WTC11 (cell line): ENCODE measurements around the gene DENND11. TPM values are rescaled to one million over a fixed set of nuclear protein-coding genes. Genes with fewer than 3 reads are reported as not detected.

Experiments
- ATAC-seq: fragments of 200-7000 bp; cut with Tn5 transposase; 2 replicates; pipeline ENCODE4 v1.10.0; 2021; ENCODE audit warnings: mild to moderate bottlenecking, moderate library complexity
- CTCF ChIA-PET: fragments of 300-600 bp; sonication (Branson Sonifier 250); formaldehyde crosslinking; loops from one replicate; lab custom pipeline; 2021; ENCODE audit warnings: antibody characterized with exemption; lab: Charles Lee
- POLR2A ChIA-PET: fragments of 350-600 bp; sonication (Branson Sonifier 250); formaldehyde crosslinking; loops from one replicate; lab custom pipeline; 2021; ENCODE audit warnings: antibody characterized with exemption; lab: Charles Lee
- DNase-seq: peaks from one replicate; pipeline ENCODE4 v3.0.0; 2021; ENCODE audit warnings: low spot score
- H3K27ac Mint-ChIP-seq: 2 replicates; pipeline ENCODE4 v1.8.0; 2021; ENCODE audit warnings: mixed read lengths
- H3K27me3 Mint-ChIP-seq: 2 replicates; pipeline ENCODE4 v1.8.0; 2021; ENCODE audit warnings: low read depth, mild to moderate bottlenecking, moderate library complexity, mixed read lengths
- H3K36me3 Mint-ChIP-seq: 2 replicates; pipeline ENCODE4 v1.8.0; 2021; ENCODE audit warnings: mixed read lengths
- H3K4me1 Mint-ChIP-seq: 2 replicates; pipeline ENCODE4 v1.8.0; 2022; ENCODE audit warnings: mixed read lengths
- H3K4me3 Mint-ChIP-seq: 2 replicates; pipeline ENCODE4 v1.8.0; 2021; ENCODE audit warnings: mild to moderate bottlenecking, moderate library complexity, mixed read lengths
- H3K9me3 Mint-ChIP-seq: 2 replicates; pipeline ENCODE4 v1.8.0; 2021; ENCODE audit warnings: mixed read lengths
- CREB1 ChIP-seq: sonication (generic); formaldehyde crosslinking; IDR thresholded peaks from 2 replicates; pipeline ENCODE4 v1.8.0; 2023; ENCODE audit warnings: mild to moderate bottlenecking, missing genetic modification reagents
- EMX1 ChIP-seq: fragments of 250-450 bp; sonication (Bioruptor Pico); IDR thresholded peaks from 2 replicates; pipeline ENCODE4 v1.8.0; 2021; ENCODE audit warnings: mild to moderate bottlenecking
- IRF2 ChIP-seq: sonication (generic); formaldehyde crosslinking; IDR thresholded peaks from 2 replicates; pipeline ENCODE4 v1.8.0; 2022; ENCODE audit warnings: low read depth, missing genetic modification reagents, borderline replicate concordance
- KAT7 ChIP-seq: sonication (generic); formaldehyde crosslinking; IDR thresholded peaks from 2 replicates; pipeline ENCODE4 v1.8.1; 2023; ENCODE audit warnings: missing genetic modification reagents, mild to moderate bottlenecking, borderline replicate concordance
- NFYB ChIP-seq: sonication (generic); formaldehyde crosslinking; conservative IDR thresholded peaks from 2 replicates; pipeline ENCODE4 v1.8.0; 2022; ENCODE audit warnings: low read depth, missing genetic modification reagents
- ZNF317 ChIP-seq: sonication (generic); formaldehyde crosslinking; IDR thresholded peaks from 2 replicates; pipeline ENCODE4 v1.8.1; 2023; ENCODE audit warnings: low read depth, mild to moderate bottlenecking, moderate library complexity, missing genetic modification reagents, borderline replicate concordance
- total RNA-seq: library from RNA; stranded (reverse); gene quantifications from 3 replicates; pipeline ENCODE4 v1.2.3, GENCODE V29; 2021
- TF ChIP-seq, protein P1 (sequence below): fragments of 250-450 bp; sonication (Bioruptor Pico); IDR thresholded peaks from 2 replicates; pipeline ENCODE4 v1.9.0; 2021; ENCODE audit warnings: mild to moderate bottlenecking, borderline replicate concordance
- TF ChIP-seq, protein P2 (sequence below): fragments of 250-450 bp; sonication (Bioruptor Pico); conservative IDR thresholded peaks from 2 replicates; pipeline ENCODE4 v1.9.0; 2021; ENCODE audit warnings: mild to moderate bottlenecking
- TF ChIP-seq, protein P3 (sequence below): fragments of 250-450 bp; sonication (Bioruptor Pico); IDR thresholded peaks from 2 replicates; pipeline ENCODE4 v1.9.0; 2021; ENCODE audit warnings: mild to moderate bottlenecking
- TF ChIP-seq, protein P4 (sequence below): fragments of 200-600 bp; IDR thresholded peaks from 2 replicates; pipeline ENCODE4 v1.8.0; 2022; ENCODE audit warnings: antibody characterized with exemption

DENND11 gene
- total RNA-seq, 1 experiment from 2014 or later, result 22.1 TPM

DNA sequence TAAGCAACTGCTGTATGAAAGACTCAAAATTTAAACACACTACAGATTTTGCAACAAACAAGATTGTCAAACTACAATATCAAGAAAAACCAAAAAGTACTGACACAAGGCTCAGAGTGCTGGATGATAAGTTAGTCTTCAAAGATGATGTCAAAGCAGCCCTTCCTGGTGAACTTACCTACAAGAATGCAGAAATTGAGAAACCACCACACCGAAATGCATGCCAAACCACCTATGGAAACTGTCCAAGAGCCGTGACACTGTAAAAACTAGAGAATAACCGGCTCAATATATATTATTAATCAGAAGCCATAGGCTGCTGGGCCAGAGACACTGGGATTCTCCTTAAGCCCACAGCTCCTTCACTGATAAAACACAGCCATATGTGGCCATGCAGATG, 25.3 kb downstream of the DENND11 start:
- TF ChIP-seq ZNF317 (CRISPR knock-in tag), result no peak
- TF ChIP-seq NFYB (CRISPR knock-in tag), result no peak
- TF ChIP-seq, protein P1, sequence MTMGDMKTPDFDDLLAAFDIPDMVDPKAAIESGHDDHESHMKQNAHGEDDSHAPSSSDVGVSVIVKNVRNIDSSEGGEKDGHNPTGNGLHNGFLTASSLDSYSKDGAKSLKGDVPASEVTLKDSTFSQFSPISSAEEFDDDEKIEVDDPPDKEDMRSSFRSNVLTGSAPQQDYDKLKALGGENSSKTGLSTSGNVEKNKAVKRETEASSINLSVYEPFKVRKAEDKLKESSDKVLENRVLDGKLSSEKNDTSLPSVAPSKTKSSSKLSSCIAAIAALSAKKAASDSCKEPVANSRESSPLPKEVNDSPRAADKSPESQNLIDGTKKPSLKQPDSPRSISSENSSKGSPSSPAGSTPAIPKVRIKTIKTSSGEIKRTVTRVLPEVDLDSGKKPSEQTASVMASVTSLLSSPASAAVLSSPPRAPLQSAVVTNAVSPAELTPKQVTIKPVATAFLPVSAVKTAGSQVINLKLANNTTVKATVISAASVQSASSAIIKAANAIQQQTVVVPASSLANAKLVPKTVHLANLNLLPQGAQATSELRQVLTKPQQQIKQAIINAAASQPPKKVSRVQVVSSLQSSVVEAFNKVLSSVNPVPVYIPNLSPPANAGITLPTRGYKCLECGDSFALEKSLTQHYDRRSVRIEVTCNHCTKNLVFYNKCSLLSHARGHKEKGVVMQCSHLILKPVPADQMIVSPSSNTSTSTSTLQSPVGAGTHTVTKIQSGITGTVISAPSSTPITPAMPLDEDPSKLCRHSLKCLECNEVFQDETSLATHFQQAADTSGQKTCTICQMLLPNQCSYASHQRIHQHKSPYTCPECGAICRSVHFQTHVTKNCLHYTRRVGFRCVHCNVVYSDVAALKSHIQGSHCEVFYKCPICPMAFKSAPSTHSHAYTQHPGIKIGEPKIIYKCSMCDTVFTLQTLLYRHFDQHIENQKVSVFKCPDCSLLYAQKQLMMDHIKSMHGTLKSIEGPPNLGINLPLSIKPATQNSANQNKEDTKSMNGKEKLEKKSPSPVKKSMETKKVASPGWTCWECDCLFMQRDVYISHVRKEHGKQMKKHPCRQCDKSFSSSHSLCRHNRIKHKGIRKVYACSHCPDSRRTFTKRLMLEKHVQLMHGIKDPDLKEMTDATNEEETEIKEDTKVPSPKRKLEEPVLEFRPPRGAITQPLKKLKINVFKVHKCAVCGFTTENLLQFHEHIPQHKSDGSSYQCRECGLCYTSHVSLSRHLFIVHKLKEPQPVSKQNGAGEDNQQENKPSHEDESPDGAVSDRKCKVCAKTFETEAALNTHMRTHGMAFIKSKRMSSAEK (CRISPR knock-in tag), result no peak
- TF ChIP-seq EMX1 (CRISPR knock-in tag), result no peak
- TF ChIP-seq KAT7, result no peak
- TF ChIP-seq, protein P2, sequence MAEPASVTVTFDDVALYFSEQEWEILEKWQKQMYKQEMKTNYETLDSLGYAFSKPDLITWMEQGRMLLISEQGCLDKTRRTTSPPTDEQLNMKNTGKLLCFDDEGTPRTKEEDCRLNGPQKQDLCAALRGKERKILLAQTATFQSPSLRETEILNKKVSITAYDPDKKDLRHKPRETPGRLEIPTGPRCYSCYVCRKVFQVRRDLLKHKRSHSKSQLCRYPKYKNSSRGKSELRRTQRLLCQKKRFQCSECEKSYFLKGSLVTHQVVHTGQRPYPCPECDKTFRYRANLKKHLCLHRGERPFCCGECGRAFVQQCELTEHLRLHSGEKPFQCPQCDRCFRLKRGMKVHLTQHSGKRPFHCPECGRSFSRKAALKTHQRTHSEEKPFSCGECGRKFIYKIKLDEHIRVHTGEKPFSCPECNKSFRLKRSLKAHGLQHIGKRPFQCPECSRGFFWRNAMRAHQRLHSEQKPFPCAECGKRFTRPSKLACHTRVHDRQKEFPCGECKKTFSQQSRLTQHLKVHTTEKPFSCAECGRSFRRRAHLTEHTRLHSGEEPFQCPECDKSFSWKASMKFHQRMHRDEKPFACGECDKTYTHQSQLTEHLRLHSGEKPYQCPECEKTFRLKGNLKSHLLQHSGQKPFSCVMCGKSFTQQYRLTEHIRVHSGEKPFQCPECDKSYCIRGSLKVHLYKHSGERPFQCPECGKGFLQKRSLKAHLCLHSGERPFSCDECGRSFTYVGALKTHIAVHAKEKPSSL (CRISPR knock-in tag), result no peak
- Mint-ChIP-seq H3K27me3 (no peaks in the 10 kb centered on the region), H3K9me3 (peaks cover 10% of the 10 kb centered on the region), H3K36me3 (peaks cover 22% of the 10 kb centered on the region), H3K4me1 (peaks cover 7% of the 10 kb centered on the region), H3K4me3 (no peak overlapping the region), H3K27ac (no peak overlapping the region)
- POLR2A ChIA-PET, result no interaction called here
- CTCF ChIA-PET, result no interaction called here
- ATAC-seq, result no peak
- DNase-seq, result no peak

DNA sequence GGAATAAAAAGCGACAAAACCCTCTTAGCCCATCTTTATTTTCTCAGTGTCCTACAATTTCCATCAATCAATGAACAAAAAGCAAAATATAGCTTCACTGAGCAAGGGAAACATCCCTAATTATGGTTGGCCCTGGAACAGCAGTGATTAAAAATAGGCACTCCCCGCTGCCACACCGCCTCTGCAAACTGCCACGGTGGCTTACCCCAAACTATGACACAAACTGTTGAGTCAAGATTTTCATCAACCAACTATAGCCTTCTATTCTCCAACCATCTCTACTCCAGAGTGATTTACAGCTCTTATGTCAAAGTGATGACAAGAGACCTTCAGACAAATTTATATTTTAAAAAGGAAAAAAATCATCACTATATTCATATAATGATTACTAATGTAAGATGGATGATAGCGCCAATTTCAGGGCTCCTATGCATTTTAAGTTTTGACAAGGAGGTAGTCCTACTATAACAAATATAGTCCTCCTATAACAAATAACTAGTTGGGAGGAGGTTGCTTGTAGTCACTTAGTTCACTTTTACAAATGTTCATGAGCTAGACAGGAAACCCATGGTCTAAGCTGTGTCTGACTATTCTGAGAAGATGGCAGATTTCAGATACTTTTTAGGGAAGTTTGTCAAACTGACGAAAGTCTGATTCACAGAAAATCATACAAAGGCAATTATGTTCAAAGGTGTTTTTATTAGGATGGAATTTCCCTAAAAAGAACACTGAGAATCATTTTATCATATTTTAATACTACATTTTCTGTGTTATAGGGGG, 26.3 kb downstream of the DENND11 start:
- ATAC-seq (no peak), DNase-seq (no peak)
- Mint-ChIP-seq H3K36me3 (peaks cover 29% of the 10 kb centered on the region), H3K4me1 (peaks cover 7% of the 10 kb centered on the region), H3K9me3 (peaks cover 10% of the 10 kb centered on the region), H3K27ac (no peak overlapping the region), H3K4me3 (no peak overlapping the region), H3K27me3 (no peaks in the 10 kb centered on the region)
- no peak for TF ChIP-seq CREB1
- TF ChIP-seq, protein P3, sequence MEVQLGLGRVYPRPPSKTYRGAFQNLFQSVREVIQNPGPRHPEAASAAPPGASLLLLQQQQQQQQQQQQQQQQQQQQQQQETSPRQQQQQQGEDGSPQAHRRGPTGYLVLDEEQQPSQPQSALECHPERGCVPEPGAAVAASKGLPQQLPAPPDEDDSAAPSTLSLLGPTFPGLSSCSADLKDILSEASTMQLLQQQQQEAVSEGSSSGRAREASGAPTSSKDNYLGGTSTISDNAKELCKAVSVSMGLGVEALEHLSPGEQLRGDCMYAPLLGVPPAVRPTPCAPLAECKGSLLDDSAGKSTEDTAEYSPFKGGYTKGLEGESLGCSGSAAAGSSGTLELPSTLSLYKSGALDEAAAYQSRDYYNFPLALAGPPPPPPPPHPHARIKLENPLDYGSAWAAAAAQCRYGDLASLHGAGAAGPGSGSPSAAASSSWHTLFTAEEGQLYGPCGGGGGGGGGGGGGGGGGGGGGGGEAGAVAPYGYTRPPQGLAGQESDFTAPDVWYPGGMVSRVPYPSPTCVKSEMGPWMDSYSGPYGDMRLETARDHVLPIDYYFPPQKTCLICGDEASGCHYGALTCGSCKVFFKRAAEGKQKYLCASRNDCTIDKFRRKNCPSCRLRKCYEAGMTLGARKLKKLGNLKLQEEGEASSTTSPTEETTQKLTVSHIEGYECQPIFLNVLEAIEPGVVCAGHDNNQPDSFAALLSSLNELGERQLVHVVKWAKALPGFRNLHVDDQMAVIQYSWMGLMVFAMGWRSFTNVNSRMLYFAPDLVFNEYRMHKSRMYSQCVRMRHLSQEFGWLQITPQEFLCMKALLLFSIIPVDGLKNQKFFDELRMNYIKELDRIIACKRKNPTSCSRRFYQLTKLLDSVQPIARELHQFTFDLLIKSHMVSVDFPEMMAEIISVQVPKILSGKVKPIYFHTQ (CRISPR knock-in tag), result no peak
- ChIA-PET CTCF (interaction anchor here (0.6 to 3.0 kb wide), 6 partner anchors 13 to 386 kb away, joined by 3 to 26 read pairs (median 8); partner anchors contain the start of gene SSBP1), POLR2A (no interaction called here)

DNA sequence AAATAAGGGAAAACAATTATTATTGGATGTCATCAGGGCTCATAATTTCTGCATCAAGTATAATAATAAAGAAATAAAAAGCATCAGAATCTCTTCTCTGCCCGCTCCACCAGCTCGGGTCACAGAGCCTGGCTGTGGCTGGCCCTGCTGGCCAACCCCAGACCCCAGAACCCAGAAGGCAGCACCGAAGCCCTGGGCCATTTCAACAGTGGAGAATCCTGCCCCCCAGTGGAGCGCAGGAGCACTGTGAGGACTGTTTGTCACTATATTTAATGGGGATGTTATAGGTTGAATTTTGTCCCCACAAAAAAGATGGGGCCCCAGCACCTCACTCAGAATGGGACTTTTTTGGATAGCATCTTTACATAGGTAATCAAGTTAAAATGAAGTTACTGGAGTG, 27.3 kb downstream of the DENND11 start:
- Mint-ChIP-seq H3K27ac (no peak overlapping the region; the same call in 1 of the 2 replicates), H3K9me3 (peaks cover 10% of the 10 kb centered on the region)
- POLR2A ChIA-PET, result no interaction called here

More for the DNA sequence above, 27.3 kb downstream of the DENND11 start:
- Mint-ChIP-seq H3K27me3 (no peaks in the 10 kb centered on the region), H3K36me3 (peaks cover 34% of the 10 kb centered on the region), H3K4me3 (no peak overlapping the region), H3K4me1 (peaks cover 7% of the 10 kb centered on the region)
- CTCF ChIA-PET, result interaction anchor here (0.6 to 3.0 kb wide), 20 partner anchors 11 to 660 kb away, joined by 3 to 26 read pairs (median 4); partner anchors contain the start of genes MRPS33 and SSBP1
- TF ChIP-seq IRF2 (CRISPR knock-in tag), result no peak
- TF ChIP-seq, protein P4, sequence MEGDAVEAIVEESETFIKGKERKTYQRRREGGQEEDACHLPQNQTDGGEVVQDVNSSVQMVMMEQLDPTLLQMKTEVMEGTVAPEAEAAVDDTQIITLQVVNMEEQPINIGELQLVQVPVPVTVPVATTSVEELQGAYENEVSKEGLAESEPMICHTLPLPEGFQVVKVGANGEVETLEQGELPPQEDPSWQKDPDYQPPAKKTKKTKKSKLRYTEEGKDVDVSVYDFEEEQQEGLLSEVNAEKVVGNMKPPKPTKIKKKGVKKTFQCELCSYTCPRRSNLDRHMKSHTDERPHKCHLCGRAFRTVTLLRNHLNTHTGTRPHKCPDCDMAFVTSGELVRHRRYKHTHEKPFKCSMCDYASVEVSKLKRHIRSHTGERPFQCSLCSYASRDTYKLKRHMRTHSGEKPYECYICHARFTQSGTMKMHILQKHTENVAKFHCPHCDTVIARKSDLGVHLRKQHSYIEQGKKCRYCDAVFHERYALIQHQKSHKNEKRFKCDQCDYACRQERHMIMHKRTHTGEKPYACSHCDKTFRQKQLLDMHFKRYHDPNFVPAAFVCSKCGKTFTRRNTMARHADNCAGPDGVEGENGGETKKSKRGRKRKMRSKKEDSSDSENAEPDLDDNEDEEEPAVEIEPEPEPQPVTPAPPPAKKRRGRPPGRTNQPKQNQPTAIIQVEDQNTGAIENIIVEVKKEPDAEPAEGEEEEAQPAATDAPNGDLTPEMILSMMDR, result peak; percentile 50; the same call in 1 of the 2 replicates
- ATAC-seq (peak; percentile 99), DNase-seq (peak; percentile 72)
